Measurements from ENCODE around the gene RUNDC3A. TPM values are rescaled to one million over a fixed set of nuclear protein-coding genes. Genes with fewer than 3 reads are reported as not detected.

The RUNDC3A gene
- total and polyA plus RNA-seq, 9 donors, result 0.24 to 5.4 (median 1.5) TPM

DNA sequence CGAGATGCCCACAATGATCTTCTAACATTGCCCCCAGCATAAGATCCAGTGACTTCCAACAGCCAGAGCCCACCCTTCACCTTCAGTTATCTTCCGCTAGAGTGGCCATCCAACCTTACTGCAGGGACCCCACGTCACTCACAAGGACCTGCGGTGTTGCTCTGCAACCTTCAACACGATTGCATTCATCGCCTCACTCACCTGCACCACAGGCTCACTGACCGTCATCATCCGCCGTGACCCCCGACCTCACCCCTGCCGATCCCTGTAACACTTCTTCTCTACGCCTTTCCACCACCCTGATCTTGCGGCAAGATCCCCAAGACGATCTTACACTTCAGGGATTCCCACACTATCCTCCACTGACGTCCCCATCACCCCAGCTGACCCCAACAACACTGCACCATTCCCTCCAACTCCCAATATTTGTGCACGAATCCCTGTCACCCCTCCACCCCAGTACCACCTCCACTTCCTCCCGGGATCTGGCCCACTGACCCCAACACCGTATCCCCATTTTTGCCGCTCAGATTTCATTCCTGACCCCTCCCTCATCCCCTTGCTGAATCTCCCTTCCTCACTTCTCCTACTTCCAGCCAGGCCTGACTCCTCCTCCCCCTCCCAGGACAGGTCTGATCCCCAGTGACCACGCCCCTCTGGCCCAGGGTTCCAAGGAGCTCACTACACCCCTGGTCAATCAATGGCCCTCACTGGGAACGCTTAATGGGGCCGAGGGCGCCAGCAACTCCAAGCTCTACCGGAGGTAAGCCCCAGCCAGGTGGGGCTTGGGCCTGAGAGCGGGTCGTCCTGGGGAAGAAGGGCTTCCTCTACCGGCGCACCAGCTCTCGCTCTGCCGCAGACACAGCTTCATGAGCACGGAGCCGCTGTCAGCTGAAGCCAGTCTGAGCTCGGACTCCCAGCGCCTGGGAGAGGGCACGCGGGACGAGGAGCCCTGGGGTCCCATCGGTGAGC is 7.6 kb downstream of the RUNDC3A start:
- Histone ChIP-seq H3K27ac (no peak overlapping the region), H3K4me1 (ENCODE audit: insufficient read depth) (peaks cover 3% of the 10 kb centered on the region), H3K4me3 (no peak overlapping the region), H3K27me3 (peaks cover 3% of the 10 kb centered on the region), H3K36me3 (no peaks in the 10 kb centered on the region), H3K9me3 (no peaks in the 10 kb centered on the region)
- 7 to 8% (median 8%) methylated on average over 38 of the region's 38 CpGs for WGBS, 3 donors
- DNase-seq, result no peak
- TF ChIP-seq POLR2A (IDR thresholded peaks at IDR 0.05), result no peak
- TF ChIP-seq, protein P1, sequence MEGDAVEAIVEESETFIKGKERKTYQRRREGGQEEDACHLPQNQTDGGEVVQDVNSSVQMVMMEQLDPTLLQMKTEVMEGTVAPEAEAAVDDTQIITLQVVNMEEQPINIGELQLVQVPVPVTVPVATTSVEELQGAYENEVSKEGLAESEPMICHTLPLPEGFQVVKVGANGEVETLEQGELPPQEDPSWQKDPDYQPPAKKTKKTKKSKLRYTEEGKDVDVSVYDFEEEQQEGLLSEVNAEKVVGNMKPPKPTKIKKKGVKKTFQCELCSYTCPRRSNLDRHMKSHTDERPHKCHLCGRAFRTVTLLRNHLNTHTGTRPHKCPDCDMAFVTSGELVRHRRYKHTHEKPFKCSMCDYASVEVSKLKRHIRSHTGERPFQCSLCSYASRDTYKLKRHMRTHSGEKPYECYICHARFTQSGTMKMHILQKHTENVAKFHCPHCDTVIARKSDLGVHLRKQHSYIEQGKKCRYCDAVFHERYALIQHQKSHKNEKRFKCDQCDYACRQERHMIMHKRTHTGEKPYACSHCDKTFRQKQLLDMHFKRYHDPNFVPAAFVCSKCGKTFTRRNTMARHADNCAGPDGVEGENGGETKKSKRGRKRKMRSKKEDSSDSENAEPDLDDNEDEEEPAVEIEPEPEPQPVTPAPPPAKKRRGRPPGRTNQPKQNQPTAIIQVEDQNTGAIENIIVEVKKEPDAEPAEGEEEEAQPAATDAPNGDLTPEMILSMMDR (IDR thresholded peaks at IDR 0.05), result no peak
- no peak for TF ChIP-seq EP300 (IDR thresholded peaks at IDR 0.05)
- intact Hi-C loops (cut with DNase I), result no loop called here

DNA sequence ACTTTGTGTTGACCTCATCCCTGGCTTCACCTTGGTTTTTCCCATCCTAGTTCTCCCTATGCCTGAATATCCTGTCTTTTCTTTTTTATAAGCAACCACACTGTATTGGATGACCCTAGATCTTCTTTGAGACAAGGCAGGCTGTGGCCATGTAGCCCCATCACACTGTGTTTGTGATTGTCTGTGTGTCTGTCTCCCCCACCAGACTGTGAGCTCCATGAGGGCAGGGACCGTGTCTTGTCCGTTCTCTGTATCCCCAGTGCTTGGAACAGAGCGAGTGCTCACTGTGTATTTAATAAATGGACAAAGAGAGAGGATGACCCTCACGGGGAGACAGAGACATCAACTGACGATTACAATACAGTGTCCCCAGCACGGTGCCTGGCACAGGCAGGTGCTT is 9.1 kb downstream of the RUNDC3A start:
- Histone ChIP-seq H3K4me3 (no peak overlapping the region), H3K36me3 (no peaks in the 10 kb centered on the region), H3K27me3 (peaks cover 3% of the 10 kb centered on the region), H3K9me3 (no peaks in the 10 kb centered on the region), H3K4me1 (ENCODE audit: insufficient read depth) (peaks cover 3% of the 10 kb centered on the region), H3K27ac (no peak overlapping the region)
- intact Hi-C loops (cut with DNase I), result no loop called here
- TF ChIP-seq EP300 (IDR thresholded peaks at IDR 0.05) (no peak), POLR2A (IDR thresholded peaks at IDR 0.05) (no peak)
- TF ChIP-seq, protein P1 (IDR thresholded peaks at IDR 0.05), result no peak
- DNase-seq, result no peak
- WGBS, 3 donors, result 71 to 81% (median 74%) methylated on average over 6 of the region's 6 CpGs

DNA sequence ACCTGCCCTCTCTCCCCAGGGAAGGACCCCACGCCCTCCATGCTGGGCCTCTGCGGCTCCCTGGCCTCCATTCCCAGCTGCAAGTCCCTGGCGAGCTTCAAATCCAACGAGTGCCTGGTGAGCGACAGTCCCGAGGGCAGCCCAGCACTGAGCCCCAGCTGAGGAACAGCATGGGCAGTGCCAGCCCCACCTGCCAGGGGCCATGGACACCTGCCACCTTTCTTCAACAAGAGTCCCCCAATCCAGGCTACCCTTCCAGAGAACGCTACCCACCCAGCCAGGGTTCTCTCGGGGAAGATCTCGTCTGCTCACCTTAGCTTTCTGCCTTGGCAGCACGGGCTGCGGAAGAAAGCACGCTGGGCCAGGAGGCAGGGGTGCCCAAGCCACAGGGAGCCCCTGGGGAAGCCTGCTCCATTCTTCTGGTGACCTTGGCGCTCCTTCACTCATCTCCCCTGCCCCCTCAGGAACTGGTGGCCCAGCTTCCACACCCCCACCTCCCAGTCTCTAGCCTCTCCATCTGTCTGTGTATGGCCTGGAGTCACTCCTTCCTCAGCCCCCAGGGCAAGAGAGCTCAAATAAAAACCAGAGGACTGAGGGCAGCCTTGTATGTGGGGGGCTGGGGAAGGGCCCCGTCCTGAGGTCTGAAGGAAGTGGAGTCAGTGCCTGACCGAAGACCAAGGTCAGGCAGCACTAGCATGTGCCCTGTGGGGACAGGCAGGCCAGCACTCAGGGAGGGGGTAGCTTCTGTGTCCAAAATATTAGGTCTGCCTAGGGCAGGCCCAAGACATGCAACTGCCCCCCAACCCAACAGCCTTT is 9.9 kb downstream of the RUNDC3A start:
- TF ChIP-seq, protein P1 (IDR thresholded peaks at IDR 0.05), result no peak
- TF ChIP-seq POLR2A (IDR thresholded peaks at IDR 0.05), result no peak
- TF ChIP-seq EP300 (IDR thresholded peaks at IDR 0.05), result no peak
- intact Hi-C loops (cut with DNase I), result no loop called here
- Histone ChIP-seq H3K9me3 (no peaks in the 10 kb centered on the region), H3K4me3 (no peak overlapping the region), H3K36me3 (no peaks in the 10 kb centered on the region), H3K4me1 (ENCODE audit: insufficient read depth) (peaks cover 3% of the 10 kb centered on the region), H3K27ac (no peak overlapping the region), H3K27me3 (peaks cover 3% of the 10 kb centered on the region)
- whole genome bisulfite sequencing, 3 donors, result 61 to 68% (median 66%) methylated on average over 14 to 15 of the region's 15 CpGs
- DNase-seq, result no peak

DNA sequence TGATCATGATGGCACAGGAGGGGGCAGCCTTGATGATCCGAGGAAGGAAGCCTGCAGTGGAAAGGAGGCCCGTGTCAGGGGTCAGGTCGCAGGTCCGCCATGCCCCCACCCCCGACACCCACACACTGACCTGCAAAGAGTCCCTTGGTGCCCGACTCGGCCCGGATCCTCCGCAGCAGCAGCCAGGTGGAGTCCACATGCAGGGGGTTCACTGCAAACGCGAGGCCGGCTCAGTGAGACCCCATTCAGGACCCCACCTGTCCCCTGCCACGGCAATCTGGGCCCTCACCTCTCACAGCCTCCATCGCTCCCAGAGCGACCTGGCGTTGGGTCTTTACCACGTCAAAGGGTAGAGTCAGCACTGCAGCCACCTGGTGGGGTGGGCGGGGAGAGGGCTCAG is 11.7 kb downstream of the RUNDC3A start:
- Histone ChIP-seq H3K27me3 (no peaks in the 10 kb centered on the region), H3K9me3 (no peaks in the 10 kb centered on the region), H3K36me3 (no peaks in the 10 kb centered on the region), H3K4me3 (no peak overlapping the region), H3K4me1 (ENCODE audit: insufficient read depth) (peaks cover 7% of the 10 kb centered on the region), H3K27ac (no peak overlapping the region)
- 77 to 81% (median 77%) methylated on average over 18 of the region's 18 CpGs for WGBS, 3 donors
- DNase-seq, result no peak
- intact Hi-C loops (cut with DNase I), result loop anchor here in 2 of 4 donors (5.0 to 10.0 kb wide), 2 partner anchors 108 to 255 kb away; partner anchors contain the start of gene LSM12 (in 1 of the 2)
- TF ChIP-seq, protein P1 (IDR thresholded peaks at IDR 0.05), result no peak
- TF ChIP-seq EP300 (IDR thresholded peaks at IDR 0.05) (no peak), POLR2A (IDR thresholded peaks at IDR 0.05) (no peak)

Data from ovary (tissue), 9 donors.